Femur (tissue), 1 donor: ENCODE data around the gene MCTS1.
"Not testable (repeated sequence)": the region's sequence is repeated elsewhere in the genome, so short reads cannot be mapped to it uniquely, and the experiment has no call there.

Experiments
- DNase-seq: peaks from one replicate; pipeline ENCODE4 v3.0.0-alpha.2; 2017

The MCTS1 gene

GRCh38 chrX:120629667-120630537 lies 26.0 kb downstream of the MCTS1 start, which contains the start of gene C1GALT1C1:
C1GALT1C1 (minus strand) TSS chrX:120630054; CDS start chrX:120627166, 2,888 bp downstream.
- peak; percentile 95 for DNase-seq

GRCh38 chrX:120638619-120639018 lies 34.7 kb downstream of the MCTS1 start:
- no peak for DNase-seq

DNA sequence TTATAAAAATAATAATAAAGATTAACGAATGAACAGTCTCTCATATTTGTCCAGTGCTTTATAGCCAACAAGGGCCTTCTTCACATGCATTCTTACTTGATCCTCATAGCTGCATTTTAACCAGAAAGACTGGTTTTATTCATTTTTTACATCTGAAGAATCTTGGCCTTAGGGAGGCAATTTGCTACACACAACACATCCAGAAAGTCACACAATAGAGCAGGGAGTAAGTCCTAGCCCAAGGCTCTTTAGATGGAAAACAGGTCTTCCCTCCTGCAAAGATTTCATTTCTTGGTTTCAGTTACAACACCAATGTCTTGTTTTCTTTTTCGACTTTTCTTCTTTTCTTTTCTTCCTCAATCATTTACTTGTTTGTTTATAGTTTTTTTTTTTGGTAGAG lies 39.0 kb downstream of the MCTS1 start:
- no peak for DNase-seq

- no peak for DNase-seq
These were observed 43.2 kb downstream of the MCTS1 start for GRCh38 chrX:120647127-120647526.

GRCh38 chrX:120652256-120652655 lies 48.4 kb downstream of the MCTS1 start:
- not testable (repeated sequence) for DNase-seq

- no peak for DNase-seq
These were observed 49.1 kb downstream of the MCTS1 start for GRCh38 chrX:120653000-120653399.

DNA sequence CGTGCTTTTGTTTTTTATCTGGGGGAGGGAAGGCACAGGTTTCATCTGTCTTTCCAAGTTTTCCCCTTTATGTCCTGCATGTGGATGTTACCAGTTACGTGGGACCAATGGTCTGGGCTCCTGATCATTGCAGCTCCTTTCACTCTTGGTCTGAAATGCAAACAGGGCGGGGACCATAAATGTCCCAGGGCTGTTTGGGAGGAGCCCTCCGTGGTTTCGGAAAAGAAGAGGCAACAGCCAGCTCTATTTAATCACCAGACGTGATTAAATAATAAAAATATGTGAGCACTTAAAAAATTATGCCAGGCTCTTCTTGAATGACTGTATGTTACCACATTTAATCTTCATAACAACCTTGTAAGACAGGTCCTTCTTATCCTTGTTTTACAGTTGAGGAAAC lies 56.7 kb downstream of the MCTS1 start:
- DNase-seq = no peak
